ENCODE measurements around the gene SLC5A11. TPM values are rescaled to one million over a fixed set of nuclear protein-coding genes. Genes with fewer than 3 reads are reported as not detected.

The SLC5A11 gene
- total RNA-seq, 2 donors from 2014 or later = not detected

DNA sequence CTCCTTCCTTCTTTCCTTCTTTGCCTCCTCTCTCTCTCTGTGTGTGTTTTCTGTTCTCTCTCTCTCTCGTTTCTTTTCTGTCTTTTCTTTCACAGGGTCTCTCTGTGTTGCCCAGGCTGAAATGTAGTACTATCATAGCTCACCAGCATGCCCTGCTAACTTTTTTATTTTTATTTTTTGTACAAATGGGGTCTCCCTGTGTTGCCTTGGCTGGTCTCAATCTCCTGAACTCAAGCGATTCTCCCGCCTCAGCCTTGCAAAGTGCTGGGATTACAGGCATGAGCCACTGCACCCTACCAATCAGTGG, 1.5 kb downstream of the SLC5A11 start:
- DNase-seq (no peak), ATAC-seq (no peak)
- Histone ChIP-seq H3K4me3 (no peak overlapping the region), H3K27ac (no peak overlapping the region), H3K4me1 (no peaks in the 10 kb centered on the region), H3K27me3 (no peaks in the 10 kb centered on the region), H3K36me3 (replicated peaks in 1 of 2; ENCODE audit: insufficient read depth in 1 of 2, low read depth in 2 of 2) (no peaks in the 10 kb centered on the region), H3K9me3 (no peaks in the 10 kb centered on the region)
- no peak for TF ChIP-seq POLR2A (IDR thresholded peaks at IDR 0.05)
- TF ChIP-seq, protein P1, sequence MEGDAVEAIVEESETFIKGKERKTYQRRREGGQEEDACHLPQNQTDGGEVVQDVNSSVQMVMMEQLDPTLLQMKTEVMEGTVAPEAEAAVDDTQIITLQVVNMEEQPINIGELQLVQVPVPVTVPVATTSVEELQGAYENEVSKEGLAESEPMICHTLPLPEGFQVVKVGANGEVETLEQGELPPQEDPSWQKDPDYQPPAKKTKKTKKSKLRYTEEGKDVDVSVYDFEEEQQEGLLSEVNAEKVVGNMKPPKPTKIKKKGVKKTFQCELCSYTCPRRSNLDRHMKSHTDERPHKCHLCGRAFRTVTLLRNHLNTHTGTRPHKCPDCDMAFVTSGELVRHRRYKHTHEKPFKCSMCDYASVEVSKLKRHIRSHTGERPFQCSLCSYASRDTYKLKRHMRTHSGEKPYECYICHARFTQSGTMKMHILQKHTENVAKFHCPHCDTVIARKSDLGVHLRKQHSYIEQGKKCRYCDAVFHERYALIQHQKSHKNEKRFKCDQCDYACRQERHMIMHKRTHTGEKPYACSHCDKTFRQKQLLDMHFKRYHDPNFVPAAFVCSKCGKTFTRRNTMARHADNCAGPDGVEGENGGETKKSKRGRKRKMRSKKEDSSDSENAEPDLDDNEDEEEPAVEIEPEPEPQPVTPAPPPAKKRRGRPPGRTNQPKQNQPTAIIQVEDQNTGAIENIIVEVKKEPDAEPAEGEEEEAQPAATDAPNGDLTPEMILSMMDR (IDR thresholded peaks at IDR 0.05) = no peak
- intact Hi-C loops (cut with DNase I) = no loop called here
- WGBS, 2 donors = 91 to 95% methylated on average over 3 of the region's 3 CpGs

DNA sequence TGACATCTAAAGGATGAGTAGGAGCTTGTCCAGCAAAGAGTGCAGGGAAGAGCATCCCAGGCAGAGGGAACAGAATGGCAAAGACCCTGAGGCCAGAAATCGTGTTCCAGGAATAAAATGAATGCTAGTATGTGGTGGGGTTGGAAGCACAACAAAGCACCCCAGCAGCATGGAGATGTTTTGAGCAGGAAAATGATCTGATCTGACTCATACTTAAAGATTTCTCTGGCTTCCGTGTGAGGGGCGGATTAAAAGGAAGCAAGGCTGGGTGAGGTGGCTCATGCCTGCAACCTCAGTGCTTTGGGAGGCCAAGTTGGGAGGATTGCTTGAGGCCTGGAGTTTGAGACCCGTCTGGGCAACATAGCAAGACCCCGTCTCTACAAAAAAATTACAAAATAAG, 2.3 kb downstream of the SLC5A11 start:
- TF ChIP-seq, protein P1 (IDR thresholded peaks at IDR 0.05) = no peak
- TF ChIP-seq POLR2A (IDR thresholded peaks at IDR 0.05) = no peak
- ATAC-seq = no peak
- Histone ChIP-seq H3K4me3 (no peak overlapping the region), H3K36me3 (replicated peaks in 1 of 2; ENCODE audit: insufficient read depth in 1 of 2, low read depth in 2 of 2) (no peaks in the 10 kb centered on the region), H3K27me3 (no peaks in the 10 kb centered on the region), H3K9me3 (no peaks in the 10 kb centered on the region), H3K27ac (no peak overlapping the region), H3K4me1 (no peaks in the 10 kb centered on the region)
- no peak for DNase-seq
- intact Hi-C loops (cut with DNase I) = no loop called here
- 69 to 83% methylated on average over 5 of the region's 5 CpGs for WGBS, 2 donors

DNA sequence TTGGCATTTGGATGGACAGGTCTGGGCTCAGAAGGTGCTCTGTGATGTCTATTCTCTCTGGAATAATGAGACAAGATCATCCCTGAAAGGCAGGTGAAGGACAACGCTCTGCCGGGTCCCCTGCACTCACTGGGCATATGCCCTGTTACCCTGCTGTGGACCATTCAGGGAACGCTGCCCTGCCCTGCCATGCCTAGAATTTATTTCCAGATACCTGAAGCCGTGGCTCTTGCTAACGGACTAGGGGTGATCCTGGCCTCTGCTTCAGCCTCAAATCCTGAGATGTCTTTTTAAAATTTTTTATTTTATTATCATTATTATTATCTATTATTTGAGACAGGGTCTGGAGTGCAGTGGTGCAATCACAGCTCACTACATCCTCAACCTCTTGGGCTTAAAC, 3.9 kb downstream of the SLC5A11 start:
- Histone ChIP-seq H3K27ac (no peak overlapping the region), H3K4me3 (no peak overlapping the region), H3K9me3 (no peaks in the 10 kb centered on the region), H3K36me3 (replicated peaks in 1 of 2; ENCODE audit: insufficient read depth in 1 of 2, low read depth in 2 of 2) (no peaks in the 10 kb centered on the region), H3K4me1 (no peaks in the 10 kb centered on the region), H3K27me3 (no peaks in the 10 kb centered on the region)
- DNase-seq (no peak), ATAC-seq (no peak)
- TF ChIP-seq, protein P1 (IDR thresholded peaks at IDR 0.05) = no peak
- TF ChIP-seq POLR2A (IDR thresholded peaks at IDR 0.05) = no peak
- intact Hi-C loops (cut with DNase I) = no loop called here
- WGBS, 2 donors = 93 to 94% methylated on average over 5 of the region's 5 CpGs

DNA sequence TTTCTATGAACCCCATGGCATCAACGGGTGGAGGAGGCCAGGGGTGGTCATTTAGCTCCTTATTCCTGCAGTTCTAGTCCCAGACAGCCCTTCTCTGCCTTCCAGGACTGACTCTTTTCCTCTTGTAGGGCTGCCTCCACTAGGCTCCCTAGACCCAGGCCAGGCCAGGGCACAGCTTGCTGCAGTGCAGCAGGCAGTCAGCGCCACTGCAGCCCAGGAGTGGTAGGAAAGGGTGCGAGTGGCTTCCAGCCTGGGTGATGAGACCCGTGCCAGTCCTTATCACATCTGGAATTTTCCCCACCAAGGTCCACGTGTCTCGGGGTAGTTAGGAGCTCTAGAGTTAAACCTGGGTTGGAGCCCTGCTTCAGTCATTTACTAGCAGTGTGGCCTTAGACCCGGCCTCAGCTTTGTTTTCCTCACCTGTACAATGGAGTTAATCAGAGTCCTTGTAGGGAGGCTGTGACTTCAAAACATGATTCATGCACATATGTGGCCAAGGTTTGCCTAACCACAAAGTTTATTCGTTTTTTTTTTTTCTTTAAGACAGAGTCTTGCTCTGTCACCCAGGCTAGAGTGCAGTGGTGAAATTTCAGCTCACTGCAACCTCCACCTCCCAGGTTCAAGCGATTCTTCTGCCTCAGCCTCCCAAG, 4.7 kb downstream of the SLC5A11 start:
- Histone ChIP-seq H3K27me3 (no peaks in the 10 kb centered on the region), H3K4me1 (no peaks in the 10 kb centered on the region), H3K9me3 (no peaks in the 10 kb centered on the region), H3K27ac (no peak overlapping the region), H3K36me3 (replicated peaks in 1 of 2; ENCODE audit: insufficient read depth in 1 of 2, low read depth in 2 of 2) (no peaks in the 10 kb centered on the region), H3K4me3 (no peak overlapping the region)
- ATAC-seq = no peak
- no peak for TF ChIP-seq POLR2A (IDR thresholded peaks at IDR 0.05)
- TF ChIP-seq, protein P1 (IDR thresholded peaks at IDR 0.05) = no peak
- intact Hi-C loops (cut with DNase I) = no loop called here
- WGBS, 2 donors = 51 to 63% methylated on average over 7 to 9 of the region's 9 CpGs
- DNase-seq = no peak

DNA sequence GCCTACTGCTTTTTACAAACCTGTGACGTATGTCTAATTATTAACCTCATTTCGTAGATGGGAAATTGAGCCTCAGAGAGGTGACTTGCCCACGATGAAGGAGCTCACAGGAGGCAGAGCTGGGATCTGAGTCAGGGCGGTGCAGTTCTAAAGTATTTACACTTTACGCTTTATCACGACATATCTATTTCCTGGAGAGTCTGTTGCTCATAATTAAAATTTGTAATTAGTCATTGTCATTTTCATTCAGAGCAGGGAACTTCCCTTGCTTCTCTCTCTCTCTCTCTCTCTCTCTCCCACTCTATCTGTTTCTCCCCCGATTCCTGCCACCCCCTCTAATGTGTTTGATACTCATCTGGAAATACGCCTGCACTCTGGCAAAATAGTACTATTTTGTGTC, 5.9 kb downstream of the SLC5A11 start:
- no peak overlapping the region for H3K27ac ChIP-seq
- DNase-seq (no peak), ATAC-seq (no peak)
- no peak overlapping the region for H3K4me3 ChIP-seq
- TF ChIP-seq, protein P1 (IDR thresholded peaks at IDR 0.05) = no peak
- TF ChIP-seq POLR2A (IDR thresholded peaks at IDR 0.05) = no peak
- no peaks in the 10 kb centered on the region for H3K36me3 ChIP-seq (replicated peaks in 1 of 2; ENCODE audit: insufficient read depth in 1 of 2, low read depth in 2 of 2)
- WGBS, 2 donors = 71 to 73% methylated on average over 8 of the region's 8 CpGs
- H3K9me3 ChIP-seq = no peaks in the 10 kb centered on the region
- H3K4me1 ChIP-seq = no peaks in the 10 kb centered on the region
- intact Hi-C loops (cut with DNase I) = no loop called here
- no peaks in the 10 kb centered on the region for H3K27me3 ChIP-seq

Data from body of pancreas (tissue), 4 donors.